Measurements from ENCODE around the gene HHIPL1. TPM values are rescaled to one million over a fixed set of nuclear protein-coding genes. Genes with fewer than 3 reads are reported as not detected.

HHIPL1 gene
- total RNA-seq, 4 donors from 2014 or later, result 0.13 to 4.7 (median 0.56) TPM

- DNase-seq (ENCODE audit: low spot score in 2 of 2), result no peak
- H3K4me1 ChIP-seq, result peaks cover 25% of the 10 kb centered on the region
- no peak for TF ChIP-seq POLR2A (IDR thresholded peaks at IDR 0.05)
- TF ChIP-seq CTCF (IDR thresholded peaks at IDR 0.05), result no peak
- TF ChIP-seq EP300 (IDR thresholded peaks at IDR 0.05), result no peak
- no peaks in the 10 kb centered on the region for H3K27me3 ChIP-seq
- no peak overlapping the region for H3K27ac ChIP-seq
- no peak overlapping the region for H3K4me3 ChIP-seq
- no peaks in the 10 kb centered on the region for H3K9me3 ChIP-seq
- no peaks in the 10 kb centered on the region for H3K36me3 ChIP-seq
- WGBS, result 82% methylated on average over 13 of the region's 13 CpGs
Observed at GRCh38 chr14:99627510-99628381, 17.2 kb upstream of the HHIPL1 start.

GRCh38 chr14:99628887-99629618, 15.9 kb upstream of the HHIPL1 start:
- WGBS, result 34% methylated on average over 12 of the region's 20 CpGs
- no peaks in the 10 kb centered on the region for H3K27me3 ChIP-seq
- peak; percentile 93 for TF ChIP-seq CTCF (IDR thresholded peaks at IDR 0.05)
- no peak for TF ChIP-seq EP300 (IDR thresholded peaks at IDR 0.05)
- no peak overlapping the region for H3K27ac ChIP-seq
- H3K9me3 ChIP-seq, result no peaks in the 10 kb centered on the region
- H3K36me3 ChIP-seq, result no peaks in the 10 kb centered on the region
- DNase-seq (ENCODE audit: low spot score in 2 of 2), result no peak
- H3K4me3 ChIP-seq, result no peak overlapping the region
- H3K4me1 ChIP-seq, result peaks cover 25% of the 10 kb centered on the region

GRCh38 chr14:99630202-99630601, 14.7 kb upstream of the HHIPL1 start:
- Histone ChIP-seq H3K36me3 (no peaks in the 10 kb centered on the region), H3K4me1 (peaks cover 15% of the 10 kb centered on the region), H3K9me3 (no peaks in the 10 kb centered on the region), H3K4me3 (no peak overlapping the region), H3K27ac (no peak overlapping the region), H3K27me3 (no peaks in the 10 kb centered on the region)
- 68% methylated on average over 7 of the region's 8 CpGs for WGBS
- DNase-seq (ENCODE audit: low spot score in 2 of 2), result no peak
- TF ChIP-seq POLR2A (IDR thresholded peaks at IDR 0.05), result no peak
- no peak for TF ChIP-seq CTCF (IDR thresholded peaks at IDR 0.05)
- no peak for TF ChIP-seq POLR2AphosphoS5 (IDR thresholded peaks at IDR 0.05)
- TF ChIP-seq EP300 (IDR thresholded peaks at IDR 0.05), result no peak

GRCh38 chr14:99632410-99633035, 12.4 kb upstream of the HHIPL1 start:
- 88% methylated on average over 9 of the region's 9 CpGs for WGBS
- Histone ChIP-seq H3K9me3 (no peaks in the 10 kb centered on the region), H3K27me3 (no peaks in the 10 kb centered on the region), H3K4me3 (no peak overlapping the region), H3K4me1 (peaks cover 8% of the 10 kb centered on the region), H3K27ac (no peak overlapping the region), H3K36me3 (no peaks in the 10 kb centered on the region)
- DNase-seq (ENCODE audit: low spot score in 2 of 2), result no peak
- no peak for TF ChIP-seq CTCF (IDR thresholded peaks at IDR 0.05)
- TF ChIP-seq EP300 (IDR thresholded peaks at IDR 0.05), result no peak
- TF ChIP-seq POLR2A (IDR thresholded peaks at IDR 0.05), result no peak
- no peak for TF ChIP-seq POLR2AphosphoS5 (IDR thresholded peaks at IDR 0.05)

- whole genome bisulfite sequencing, result 90% methylated on average over 2 of the region's 3 CpGs
- no peak overlapping the region for H3K27ac ChIP-seq
- no peaks in the 10 kb centered on the region for H3K36me3 ChIP-seq
- peaks cover 8% of the 10 kb centered on the region for H3K4me1 ChIP-seq
- H3K4me3 ChIP-seq, result no peak overlapping the region
- no peak for TF ChIP-seq EP300 (IDR thresholded peaks at IDR 0.05)
- no peak for TF ChIP-seq POLR2A (IDR thresholded peaks at IDR 0.05)
- TF ChIP-seq POLR2AphosphoS5 (IDR thresholded peaks at IDR 0.05), result no peak
- TF ChIP-seq CTCF (IDR thresholded peaks at IDR 0.05), result no peak
- H3K9me3 ChIP-seq, result no peaks in the 10 kb centered on the region
- DNase-seq (ENCODE audit: low spot score in 2 of 2), result no peak
- H3K27me3 ChIP-seq, result no peaks in the 10 kb centered on the region
Observed at GRCh38 chr14:99633141-99633540, 11.8 kb upstream of the HHIPL1 start.

Data from suprapubic skin (tissue), 4 donors.